ENCODE results near the gene KCTD17. TPM values are rescaled to one million over a fixed set of nuclear protein-coding genes. Genes with fewer than 3 reads are reported as not detected.

The KCTD17 gene
- total RNA-seq, 1 donor from 2014 or later = 19.2 TPM

DNA sequence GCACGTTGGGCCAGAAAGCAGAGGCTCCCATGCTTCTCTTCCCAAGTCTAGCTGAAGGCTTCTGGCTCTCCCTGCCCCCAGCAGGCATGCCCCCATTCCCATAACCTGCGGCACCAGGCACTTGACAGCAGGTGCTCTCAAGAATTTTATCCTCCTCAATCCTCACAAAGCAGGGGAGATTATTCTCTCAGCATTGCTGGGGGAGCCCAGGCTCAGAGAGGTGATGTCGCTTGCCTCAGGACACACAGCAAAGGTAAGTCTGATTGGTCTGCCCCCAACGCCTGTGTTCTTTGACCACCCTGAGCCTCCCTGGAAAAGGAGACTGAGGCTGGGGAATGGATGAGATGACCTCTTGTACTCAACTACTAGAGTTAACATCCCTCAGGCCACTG, 37.1 kb upstream of the KCTD17 start:
- H3K4me1 ChIP-seq = peaks cover 32% of the 10 kb centered on the region
- no peaks in the 10 kb centered on the region for H3K9me3 ChIP-seq
- ATAC-seq = no peak
- H3K27ac ChIP-seq = no peak overlapping the region
- no peak overlapping the region for H3K4me3 ChIP-seq
- TF ChIP-seq, protein P1, sequence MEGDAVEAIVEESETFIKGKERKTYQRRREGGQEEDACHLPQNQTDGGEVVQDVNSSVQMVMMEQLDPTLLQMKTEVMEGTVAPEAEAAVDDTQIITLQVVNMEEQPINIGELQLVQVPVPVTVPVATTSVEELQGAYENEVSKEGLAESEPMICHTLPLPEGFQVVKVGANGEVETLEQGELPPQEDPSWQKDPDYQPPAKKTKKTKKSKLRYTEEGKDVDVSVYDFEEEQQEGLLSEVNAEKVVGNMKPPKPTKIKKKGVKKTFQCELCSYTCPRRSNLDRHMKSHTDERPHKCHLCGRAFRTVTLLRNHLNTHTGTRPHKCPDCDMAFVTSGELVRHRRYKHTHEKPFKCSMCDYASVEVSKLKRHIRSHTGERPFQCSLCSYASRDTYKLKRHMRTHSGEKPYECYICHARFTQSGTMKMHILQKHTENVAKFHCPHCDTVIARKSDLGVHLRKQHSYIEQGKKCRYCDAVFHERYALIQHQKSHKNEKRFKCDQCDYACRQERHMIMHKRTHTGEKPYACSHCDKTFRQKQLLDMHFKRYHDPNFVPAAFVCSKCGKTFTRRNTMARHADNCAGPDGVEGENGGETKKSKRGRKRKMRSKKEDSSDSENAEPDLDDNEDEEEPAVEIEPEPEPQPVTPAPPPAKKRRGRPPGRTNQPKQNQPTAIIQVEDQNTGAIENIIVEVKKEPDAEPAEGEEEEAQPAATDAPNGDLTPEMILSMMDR (IDR thresholded peaks at IDR 0.05) = no peak
- no peaks in the 10 kb centered on the region for H3K27me3 ChIP-seq
- DNase-seq = no peak
- peaks cover 8% of the 10 kb centered on the region for H3K36me3 ChIP-seq
- intact Hi-C loops (cut with DNase I) = no loop called here

GRCh38 chr22:37014835-37015586, 36.5 kb upstream of the KCTD17 start:
- H3K4me3 ChIP-seq = no peak overlapping the region
- no peak overlapping the region for H3K27ac ChIP-seq
- H3K36me3 ChIP-seq = peaks cover 8% of the 10 kb centered on the region
- no peaks in the 10 kb centered on the region for H3K9me3 ChIP-seq
- DNase-seq (no peak), ATAC-seq (no peak)
- peaks cover 32% of the 10 kb centered on the region for H3K4me1 ChIP-seq
- H3K27me3 ChIP-seq = no peaks in the 10 kb centered on the region
- intact Hi-C loops (cut with DNase I) = no loop called here
- TF ChIP-seq, protein P1 (IDR thresholded peaks at IDR 0.05) = no peak

- no peaks in the 10 kb centered on the region for H3K27me3 ChIP-seq
- intact Hi-C loops (cut with DNase I) = no loop called here
- no peak overlapping the region for H3K27ac ChIP-seq
- peaks cover 36% of the 10 kb centered on the region for H3K4me1 ChIP-seq
- no peak for ATAC-seq
- no peaks in the 10 kb centered on the region for H3K9me3 ChIP-seq
- DNase-seq = no peak
- H3K4me3 ChIP-seq = no peak overlapping the region
- TF ChIP-seq, protein P1 (IDR thresholded peaks at IDR 0.05) = no peak
- H3K36me3 ChIP-seq = peaks cover 8% of the 10 kb centered on the region
These were observed 36.0 kb upstream of the KCTD17 start for GRCh38 chr22:37015587-37015878.

GRCh38 chr22:37016134-37016910, 35.2 kb upstream of the KCTD17 start:
- TF ChIP-seq, protein P1 (IDR thresholded peaks at IDR 0.05) = no peak
- H3K9me3 ChIP-seq = no peaks in the 10 kb centered on the region
- peaks cover 44% of the 10 kb centered on the region for H3K4me1 ChIP-seq
- no peaks in the 10 kb centered on the region for H3K27me3 ChIP-seq
- no peak overlapping the region for H3K27ac ChIP-seq
- DNase-seq (no peak), ATAC-seq (no peak)
- no peak overlapping the region for H3K4me3 ChIP-seq
- intact Hi-C loops (cut with DNase I) = no loop called here
- peaks cover 8% of the 10 kb centered on the region for H3K36me3 ChIP-seq

DNA sequence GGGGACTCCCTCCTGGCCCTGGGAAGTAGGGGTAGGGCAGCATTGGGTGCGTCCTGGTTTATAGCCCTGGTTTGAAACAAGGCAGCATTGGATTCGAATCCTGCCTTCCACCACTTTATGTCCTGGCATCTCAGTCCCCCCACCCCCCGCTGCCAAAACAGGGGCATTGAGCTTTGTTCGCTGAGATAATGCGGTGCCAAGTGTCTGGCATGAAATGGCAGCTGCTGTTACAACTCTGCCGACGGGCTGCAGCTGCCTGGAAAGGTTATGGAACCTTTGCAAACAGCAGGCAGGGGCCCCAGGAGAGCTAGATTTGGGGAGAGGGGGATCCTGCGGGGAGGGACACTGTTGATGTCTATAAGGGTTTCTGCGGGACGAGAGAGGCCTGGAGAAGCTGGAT, 34.2 kb upstream of the KCTD17 start:
- intact Hi-C loops (cut with DNase I) = no loop called here
- Histone ChIP-seq H3K27ac (no peak overlapping the region), H3K9me3 (no peaks in the 10 kb centered on the region), H3K36me3 (peaks cover 8% of the 10 kb centered on the region), H3K4me3 (no peak overlapping the region), H3K27me3 (no peaks in the 10 kb centered on the region), H3K4me1 (peaks cover 49% of the 10 kb centered on the region)
- DNase-seq = no peak
- TF ChIP-seq, protein P1 (IDR thresholded peaks at IDR 0.05) = no peak
- ATAC-seq = no peak
